Loucy (cell line): ENCODE measurements around the gene SMIM35.

ENCODE experiments used
- H2AFZ ChIP-seq: fragments of 200-600 bp; sonication (generic); 2 replicates; pipeline ENCODE4 v1.6.0; 2016; ENCODE audit warnings: antibody characterized with exemption, mild to moderate bottlenecking, low read length, moderate library complexity
- H3F3A ChIP-seq: fragments of 200-600 bp; 2 replicates; pipeline ENCODE4 v1.6.0; 2016; ENCODE audit warnings: antibody characterized with exemption, low read depth, mild to moderate bottlenecking
- H3K27me3 ChIP-seq: fragments of 200-600 bp; sonication (generic); 2 replicates; pipeline ENCODE4 v1.6.1; 2014; ENCODE audit warnings: low read length, mild to moderate bottlenecking; ENCODE audit not compliant: insufficient read depth, poor library complexity, severe bottlenecking
- H3K36me3 ChIP-seq: fragments of 200-600 bp; sonication (generic); 2 replicates; pipeline ENCODE4 v1.6.1; 2016; ENCODE audit warnings: low read length; ENCODE audit not compliant: insufficient read depth
- H3K4me1 ChIP-seq: fragments of 200-600 bp; sonication (generic); 2 replicates; pipeline ENCODE4 v1.5.1; 2014; ENCODE audit warnings: low read length, mild to moderate bottlenecking; ENCODE audit not compliant: insufficient read depth, poor library complexity, severe bottlenecking
- H3K4me2 ChIP-seq: fragments of 200-600 bp; sonication (generic); 2 replicates; pipeline ENCODE4 v1.6.0; 2014; ENCODE audit warnings: antibody characterized with exemption, low read length, low read depth, mild to moderate bottlenecking; ENCODE audit not compliant: poor library complexity, severe bottlenecking
- H3K4me3 ChIP-seq: fragments of 200-600 bp; sonication (generic); 2 replicates; pipeline ENCODE4 v1.5.1; 2014; ENCODE audit warnings: low read length, mild to moderate bottlenecking, mixed read lengths; ENCODE audit not compliant: poor library complexity, severe bottlenecking
- H3K79me2 ChIP-seq: fragments of 200-600 bp; sonication (generic); 2 replicates; pipeline ENCODE4 v1.6.1; 2014; ENCODE audit warnings: low read length; ENCODE audit not compliant: insufficient read depth
- H3K9ac ChIP-seq: fragments of 200-600 bp; sonication (generic); 2 replicates; pipeline ENCODE4 v1.6.0; 2014; ENCODE audit warnings: mild to moderate bottlenecking, low read depth, low read length, moderate library complexity; ENCODE audit not compliant: poor library complexity, severe bottlenecking
- H3K9me2 ChIP-seq: fragments of 200-600 bp; sonication (generic); replicated peaks from 2 replicates; pipeline ENCODE4 v1.6.1; 2016; ENCODE audit warnings: low read depth, low read length, mixed read lengths
- H3K9me3 ChIP-seq: fragments of 200-600 bp; sonication (generic); 2 replicates; pipeline ENCODE4 v1.6.1; 2014; ENCODE audit warnings: mild to moderate bottlenecking, antibody characterized with exemption, low read length, low read depth; ENCODE audit not compliant: insufficient read depth
- H4K20me1 ChIP-seq: fragments of 200-600 bp; sonication (generic); 2 replicates; pipeline ENCODE4 v1.6.0; 2014; ENCODE audit warnings: antibody characterized with exemption, low read length, mild to moderate bottlenecking; ENCODE audit not compliant: insufficient read depth, poor library complexity, severe bottlenecking
- CTCF ChIP-seq: fragments of 200-600 bp; sonication (generic); conservative IDR thresholded peaks from 2 replicates; pipeline ENCODE4 v1.5.1; 2014; ENCODE audit warnings: mild to moderate bottlenecking, antibody characterized with exemption, low read length
- EZH2phosphoT487 ChIP-seq: fragments of 200-600 bp; IDR thresholded peaks from 2 replicates; pipeline ENCODE4 v1.6.1; 2018; ENCODE audit warnings: antibody characterized with exemption, mild to moderate bottlenecking, moderate library complexity, borderline replicate concordance

SMIM35 gene

GRCh38 chr11:117961896-117962295 is 124.9 kb downstream of the SMIM35 start:
- Histone ChIP-seq H4K20me1 (no peaks in the 10 kb centered on the region), H3K9ac (no peak overlapping the region), H3K4me2 (no peak overlapping the region), H3K27me3 (no peaks in the 10 kb centered on the region), H3K4me1 (peaks cover 6% of the 10 kb centered on the region), H3F3A (no peaks in the 10 kb centered on the region), H3K9me2 (no peaks in the 10 kb centered on the region), H3K9me3 (peaks cover 3% of the 10 kb centered on the region; the same call in 1 of the 2 replicates), H3K4me3 (no peak overlapping the region), H2AFZ (no peak overlapping the region), H3K79me2 (no peaks in the 10 kb centered on the region), H3K36me3 (no peaks in the 10 kb centered on the region)
- no peak for TF ChIP-seq EZH2phosphoT487
- no peak for TF ChIP-seq CTCF

GRCh38 chr11:117960406-117960805 is 126.4 kb downstream of the SMIM35 start:
- H3K79me2 ChIP-seq: no peaks in the 10 kb centered on the region
- H3F3A ChIP-seq: no peaks in the 10 kb centered on the region
- H3K9me3 ChIP-seq: peaks cover 3% of the 10 kb centered on the region; the same call in 1 of the 2 replicates
- no peaks in the 10 kb centered on the region for H3K36me3 ChIP-seq
- H3K4me2 ChIP-seq: no peak overlapping the region
- no peaks in the 10 kb centered on the region for H3K27me3 ChIP-seq
- TF ChIP-seq EZH2phosphoT487: no peak
- no peak for TF ChIP-seq CTCF
- no peaks in the 10 kb centered on the region for H3K9me2 ChIP-seq
- H4K20me1 ChIP-seq: no peaks in the 10 kb centered on the region
- H2AFZ ChIP-seq: peak overlapping the region; percentile 85
- H3K9ac ChIP-seq: no peak overlapping the region
- peaks cover 6% of the 10 kb centered on the region for H3K4me1 ChIP-seq
- no peak overlapping the region for H3K4me3 ChIP-seq

- Histone ChIP-seq H3K9me3 (peaks cover 3% of the 10 kb centered on the region; the same call in 1 of the 2 replicates), H4K20me1 (no peaks in the 10 kb centered on the region), H3K27me3 (no peaks in the 10 kb centered on the region), H3K79me2 (no peaks in the 10 kb centered on the region), H3K4me3 (peak overlapping the region; percentile 27), H3K9ac (no peak overlapping the region), H3K4me2 (peak overlapping the region; percentile 39), H3K9me2 (no peaks in the 10 kb centered on the region), H3K36me3 (no peaks in the 10 kb centered on the region), H3K4me1 (peaks cover 6% of the 10 kb centered on the region), H3F3A (no peaks in the 10 kb centered on the region), H2AFZ (peak overlapping the region; percentile 85)
- TF ChIP-seq EZH2phosphoT487: no peak
- no peak for TF ChIP-seq CTCF
These were observed 127.2 kb downstream of the SMIM35 start for GRCh38 chr11:117959438-117960149.
